Muscle layer of colon (tissue), 2 donors: ENCODE results near the gene ACER3.

Experiments
- H3K27ac ChIP-seq: one replicate; pipeline ENCODE4 v1.7.0; 2013; ENCODE audit warnings: low read depth, mild to moderate bottlenecking, low read length, moderate library complexity
- H3K27me3 ChIP-seq, 2 donors: one replicate each; pipeline ENCODE4 v1.7.0; 2013; ENCODE audit warnings: low read length in 2 of 2, mild to moderate bottlenecking in 2 of 2; ENCODE audit not compliant: insufficient read depth in 2 of 2, control insufficient read depth in 1 of 2
- H3K36me3 ChIP-seq: one replicate; pipeline ENCODE4 v1.7.0; 2013; ENCODE audit warnings: mild to moderate bottlenecking, low read length; ENCODE audit not compliant: insufficient read depth
- H3K4me1 ChIP-seq: one replicate; pipeline ENCODE4 v1.7.0; 2013; ENCODE audit warnings: mild to moderate bottlenecking, low read length; ENCODE audit not compliant: insufficient read depth
- H3K4me3 ChIP-seq, 2 donors: one replicate each; pipeline ENCODE4 v1.7.0; 2013; ENCODE audit warnings: low read length in 2 of 2, low read depth in 1 of 2, mild to moderate bottlenecking in 1 of 2, moderate library complexity in 1 of 2
- H3K9ac ChIP-seq: one replicate; pipeline ENCODE4 v1.7.0; 2013; ENCODE audit warnings: low read length
- H3K9me3 ChIP-seq: one replicate; pipeline ENCODE4 v1.7.0; 2013; ENCODE audit warnings: mild to moderate bottlenecking, low read length
- donor health status: abdominal sarcoma.
- donor health status: Adenocarcinoma of cecum.

ACER3 gene

GRCh38 chr11:76837696-76838677 is 22.7 kb upstream of the ACER3 start:
- Histone ChIP-seq H3K4me1 (no peaks in the 10 kb centered on the region), H3K36me3 (no peaks in the 10 kb centered on the region), H3K27ac (no peak overlapping the region), H3K9ac (no peak overlapping the region), H3K9me3 (no peaks in the 10 kb centered on the region), H3K4me3 (no peak overlapping the region), H3K27me3 (no peaks in the 10 kb centered on the region)

- H3K27ac ChIP-seq: no peak overlapping the region
- no peaks in the 10 kb centered on the region for H3K9me3 ChIP-seq
- H3K9ac ChIP-seq: no peak overlapping the region
- no peak overlapping the region for H3K4me3 ChIP-seq
- H3K27me3 ChIP-seq: no peaks in the 10 kb centered on the region
- no peaks in the 10 kb centered on the region for H3K4me1 ChIP-seq
- H3K36me3 ChIP-seq: no peaks in the 10 kb centered on the region
These were observed 22.0 kb upstream of the ACER3 start for GRCh38 chr11:76838678-76839068.

- H3K36me3 ChIP-seq: no peaks in the 10 kb centered on the region
- no peaks in the 10 kb centered on the region for H3K9me3 ChIP-seq
- H3K9ac ChIP-seq: no peak overlapping the region
- no peaks in the 10 kb centered on the region for H3K4me1 ChIP-seq
- H3K4me3 ChIP-seq: no peak overlapping the region
- H3K27me3 ChIP-seq: no peaks in the 10 kb centered on the region
- no peak overlapping the region for H3K27ac ChIP-seq
These were observed 21.4 kb upstream of the ACER3 start for GRCh38 chr11:76839311-76839710.

- H3K27ac ChIP-seq: no peak overlapping the region
- no peaks in the 10 kb centered on the region for H3K27me3 ChIP-seq
- no peak overlapping the region for H3K4me3 ChIP-seq
These were observed 18.7 kb upstream of the ACER3 start for GRCh38 chr11:76841923-76842452.

GRCh38 chr11:76843907-76844306 is 16.8 kb upstream of the ACER3 start:
- Histone ChIP-seq H3K27me3 (no peaks in the 10 kb centered on the region), H3K36me3 (no peaks in the 10 kb centered on the region)

More at GRCh38 chr11:76841923-76842452, 18.7 kb upstream of the ACER3 start:
- no peak overlapping the region for H3K9ac ChIP-seq
- no peaks in the 10 kb centered on the region for H3K9me3 ChIP-seq
- no peaks in the 10 kb centered on the region for H3K4me1 ChIP-seq
- no peaks in the 10 kb centered on the region for H3K36me3 ChIP-seq

GRCh38 chr11:76844511-76844910 is 16.2 kb upstream of the ACER3 start:
- no peaks in the 10 kb centered on the region for H3K9me3 ChIP-seq
- no peaks in the 10 kb centered on the region for H3K4me1 ChIP-seq
- H3K36me3 ChIP-seq: no peaks in the 10 kb centered on the region
- no peak overlapping the region for H3K4me3 ChIP-seq
- H3K27me3 ChIP-seq: no peaks in the 10 kb centered on the region
- no peak overlapping the region for H3K27ac ChIP-seq
- H3K9ac ChIP-seq: no peak overlapping the region

More at GRCh38 chr11:76843907-76844306, 16.8 kb upstream of the ACER3 start:
- H3K27ac ChIP-seq: no peak overlapping the region
- no peak overlapping the region for H3K4me3 ChIP-seq
- H3K4me1 ChIP-seq: no peaks in the 10 kb centered on the region
- H3K9me3 ChIP-seq: no peaks in the 10 kb centered on the region
- no peak overlapping the region for H3K9ac ChIP-seq

- Histone ChIP-seq H3K9ac (no peak overlapping the region), H3K27ac (no peak overlapping the region), H3K36me3 (no peaks in the 10 kb centered on the region), H3K4me3 (no peak overlapping the region), H3K27me3 (no peaks in the 10 kb centered on the region), H3K9me3 (no peaks in the 10 kb centered on the region), H3K4me1 (no peaks in the 10 kb centered on the region)
These were observed 15.6 kb upstream of the ACER3 start for GRCh38 chr11:76845069-76845468.

GRCh38 chr11:76846441-76846840 is 14.3 kb upstream of the ACER3 start:
- no peaks in the 10 kb centered on the region for H3K36me3 ChIP-seq
- no peak overlapping the region for H3K9ac ChIP-seq
- H3K4me3 ChIP-seq: no peak overlapping the region
- no peak overlapping the region for H3K27ac ChIP-seq
- H3K9me3 ChIP-seq: no peaks in the 10 kb centered on the region
- H3K4me1 ChIP-seq: peaks cover 6% of the 10 kb centered on the region
- H3K27me3 ChIP-seq: no peaks in the 10 kb centered on the region

GRCh38 chr11:76849376-76849775 is 11.3 kb upstream of the ACER3 start:
- no peaks in the 10 kb centered on the region for H3K27me3 ChIP-seq
- H3K9ac ChIP-seq: no peak overlapping the region
- no peaks in the 10 kb centered on the region for H3K36me3 ChIP-seq
- peaks cover 6% of the 10 kb centered on the region for H3K4me1 ChIP-seq
- H3K9me3 ChIP-seq: no peaks in the 10 kb centered on the region
- no peak overlapping the region for H3K4me3 ChIP-seq
- no peak overlapping the region for H3K27ac ChIP-seq

GRCh38 chr11:76850130-76850529 is 10.6 kb upstream of the ACER3 start:
- Histone ChIP-seq H3K27ac (no peak overlapping the region), H3K4me3 (no peak overlapping the region), H3K4me1 (peaks cover 6% of the 10 kb centered on the region), H3K27me3 (no peaks in the 10 kb centered on the region), H3K9ac (no peak overlapping the region), H3K9me3 (no peaks in the 10 kb centered on the region), H3K36me3 (no peaks in the 10 kb centered on the region)

- H3K9me3 ChIP-seq: no peaks in the 10 kb centered on the region
- H3K27me3 ChIP-seq: no peaks in the 10 kb centered on the region
- H3K4me1 ChIP-seq: peaks cover 6% of the 10 kb centered on the region
- no peak overlapping the region for H3K4me3 ChIP-seq
- no peaks in the 10 kb centered on the region for H3K36me3 ChIP-seq
- no peak overlapping the region for H3K27ac ChIP-seq
- H3K9ac ChIP-seq: no peak overlapping the region
These were observed 9.9 kb upstream of the ACER3 start for GRCh38 chr11:76850815-76851214.
